ENCODE results near the gene ALDH1B1.
A peak's percentile ranks its signal among the peaks of the same experiment; 100 is the strongest.

Gene ALDH1B1

GRCh38 chr9:38416461-38416860 lies 24.0 kb downstream of the ALDH1B1 start:
- no peak for DNase-seq (ENCODE audit: low spot score)

- peak; percentile 62 for DNase-seq (ENCODE audit: low spot score)
Observed at GRCh38 chr9:38417003-38417945, 24.8 kb downstream of the ALDH1B1 start.

- DNase-seq (ENCODE audit: low spot score), result no peak
Observed at GRCh38 chr9:38418366-38418765, 25.9 kb downstream of the ALDH1B1 start.

- DNase-seq (ENCODE audit: low spot score), result no peak
Observed at GRCh38 chr9:38419181-38419580, 26.7 kb downstream of the ALDH1B1 start.

GRCh38 chr9:38421498-38422211 lies 29.2 kb downstream of the ALDH1B1 start:
- DNase-seq (ENCODE audit: low spot score), result peak; percentile 65

- no peak for DNase-seq (ENCODE audit: low spot score)
Observed at GRCh38 chr9:38422555-38423260, 30.2 kb downstream of the ALDH1B1 start.

- peak; percentile 45 for DNase-seq (ENCODE audit: low spot score)
Observed at GRCh38 chr9:38423273-38423972, 30.9 kb downstream of the ALDH1B1 start.

GRCh38 chr9:38423973-38424843 lies 31.7 kb downstream of the ALDH1B1 start, which contains the start of gene IGFBPL1:
Gene IGFBPL1 (minus strand): TSS chr9:38424454. CDS start chr9:38424424, 30 bp downstream.
- peak; percentile 94 for DNase-seq (ENCODE audit: low spot score)

GRCh38 chr9:38424918-38425317 lies 32.4 kb downstream of the ALDH1B1 start:
- DNase-seq (ENCODE audit: low spot score), result no peak

GRCh38 chr9:38428062-38428461 lies 35.6 kb downstream of the ALDH1B1 start:
- DNase-seq (ENCODE audit: low spot score), result no peak

GRCh38 chr9:38431116-38431515 lies 38.6 kb downstream of the ALDH1B1 start:
- no peak for DNase-seq (ENCODE audit: low spot score)

GRCh38 chr9:38432922-38433510 lies 40.5 kb downstream of the ALDH1B1 start:
- peak; percentile 56 for DNase-seq (ENCODE audit: low spot score)

- DNase-seq (ENCODE audit: low spot score), result no peak
Observed at GRCh38 chr9:38434365-38434764, 41.9 kb downstream of the ALDH1B1 start.

- DNase-seq (ENCODE audit: low spot score), result no peak
Observed at GRCh38 chr9:38434853-38435252, 42.4 kb downstream of the ALDH1B1 start.

GRCh38 chr9:38435521-38435920 lies 43.0 kb downstream of the ALDH1B1 start:
- DNase-seq (ENCODE audit: low spot score), result no peak

- no peak for DNase-seq (ENCODE audit: low spot score)
Observed at GRCh38 chr9:38436708-38437107, 44.2 kb downstream of the ALDH1B1 start.

- DNase-seq (ENCODE audit: low spot score), result no peak
Observed at GRCh38 chr9:38437193-38437823, 44.8 kb downstream of the ALDH1B1 start.

GRCh38 chr9:38439291-38439915 lies 46.9 kb downstream of the ALDH1B1 start:
- DNase-seq (ENCODE audit: low spot score), result no peak

- no peak for DNase-seq (ENCODE audit: low spot score)
Observed at GRCh38 chr9:38439916-38440301, 47.4 kb downstream of the ALDH1B1 start.

Measured in iPS-NIHi11 (cell line).